ENCODE measurements around the gene ABI3BP. TPM values are rescaled to one million over a fixed set of nuclear protein-coding genes. Genes with fewer than 3 reads are reported as not detected.

The ABI3BP gene
- total RNA-seq: 100 to 1,000 TPM in 2 of 4 donors, 10 to 100 TPM in 2; 37.4 to 155 (median 112) TPM

DNA sequence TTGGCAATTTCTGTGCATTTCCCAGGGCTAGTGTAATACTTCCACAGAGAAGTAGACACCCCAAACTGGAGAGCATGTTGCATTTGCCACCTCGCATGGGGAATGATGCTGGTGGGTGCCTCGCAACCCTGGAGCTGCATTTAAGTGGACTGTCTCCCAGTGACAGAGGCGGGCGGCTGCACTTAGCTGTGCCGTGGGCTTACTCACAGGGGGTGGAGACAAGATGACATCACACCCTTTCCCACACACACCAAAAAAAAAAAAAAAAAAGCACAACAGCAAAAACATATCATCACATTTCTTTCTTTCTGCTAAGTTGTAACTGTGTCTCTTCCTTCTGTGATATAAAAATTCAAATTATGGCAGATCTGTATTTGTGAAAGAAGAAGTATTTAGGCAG is at the start of gene ABI3BP:
Gene ABI3BP (minus strand): TSS at position 113 of the 400 bp plus-strand sequence. CDS start 37 bp downstream, at position 76.
- peak; percentile 55 for DNase-seq (ENCODE audit: low spot score)
- TF ChIP-seq, protein P1, sequence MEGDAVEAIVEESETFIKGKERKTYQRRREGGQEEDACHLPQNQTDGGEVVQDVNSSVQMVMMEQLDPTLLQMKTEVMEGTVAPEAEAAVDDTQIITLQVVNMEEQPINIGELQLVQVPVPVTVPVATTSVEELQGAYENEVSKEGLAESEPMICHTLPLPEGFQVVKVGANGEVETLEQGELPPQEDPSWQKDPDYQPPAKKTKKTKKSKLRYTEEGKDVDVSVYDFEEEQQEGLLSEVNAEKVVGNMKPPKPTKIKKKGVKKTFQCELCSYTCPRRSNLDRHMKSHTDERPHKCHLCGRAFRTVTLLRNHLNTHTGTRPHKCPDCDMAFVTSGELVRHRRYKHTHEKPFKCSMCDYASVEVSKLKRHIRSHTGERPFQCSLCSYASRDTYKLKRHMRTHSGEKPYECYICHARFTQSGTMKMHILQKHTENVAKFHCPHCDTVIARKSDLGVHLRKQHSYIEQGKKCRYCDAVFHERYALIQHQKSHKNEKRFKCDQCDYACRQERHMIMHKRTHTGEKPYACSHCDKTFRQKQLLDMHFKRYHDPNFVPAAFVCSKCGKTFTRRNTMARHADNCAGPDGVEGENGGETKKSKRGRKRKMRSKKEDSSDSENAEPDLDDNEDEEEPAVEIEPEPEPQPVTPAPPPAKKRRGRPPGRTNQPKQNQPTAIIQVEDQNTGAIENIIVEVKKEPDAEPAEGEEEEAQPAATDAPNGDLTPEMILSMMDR (IDR thresholded peaks at IDR 0.05): no peak
- ATAC-seq (ENCODE audit: low FRiP score): peak; percentile 91

- DNase-seq (ENCODE audit: low spot score): no peak
- TF ChIP-seq, protein P1 (IDR thresholded peaks at IDR 0.05): no peak
- no peak for ATAC-seq (ENCODE audit: low FRiP score)
These were observed 46.1 kb upstream of the ABI3BP start for GRCh38 chr3:101039285-101039684.

DNA sequence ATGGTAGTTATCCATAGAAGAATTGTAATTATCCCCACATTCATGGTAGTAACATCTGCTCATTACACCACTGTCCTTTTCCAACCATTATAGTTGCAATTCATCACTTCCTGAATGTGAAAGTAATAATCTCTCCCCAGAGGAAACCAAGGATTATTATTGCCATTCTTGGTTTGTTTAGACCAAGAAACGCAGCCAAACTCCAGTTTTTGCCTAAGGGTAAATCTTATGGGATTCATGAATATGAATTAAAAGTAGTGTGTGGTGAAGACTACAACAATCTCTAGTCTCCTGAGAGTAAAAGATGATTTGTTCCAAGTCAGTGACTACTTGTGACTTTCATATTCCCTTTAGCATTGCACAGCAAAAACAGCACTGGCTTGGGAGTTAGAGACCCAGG is 45.7 kb upstream of the ABI3BP start:
- ATAC-seq (ENCODE audit: low FRiP score) (no peak), DNase-seq (ENCODE audit: low spot score) (no peak)
- TF ChIP-seq, protein P1 (IDR thresholded peaks at IDR 0.05): no peak

DNA sequence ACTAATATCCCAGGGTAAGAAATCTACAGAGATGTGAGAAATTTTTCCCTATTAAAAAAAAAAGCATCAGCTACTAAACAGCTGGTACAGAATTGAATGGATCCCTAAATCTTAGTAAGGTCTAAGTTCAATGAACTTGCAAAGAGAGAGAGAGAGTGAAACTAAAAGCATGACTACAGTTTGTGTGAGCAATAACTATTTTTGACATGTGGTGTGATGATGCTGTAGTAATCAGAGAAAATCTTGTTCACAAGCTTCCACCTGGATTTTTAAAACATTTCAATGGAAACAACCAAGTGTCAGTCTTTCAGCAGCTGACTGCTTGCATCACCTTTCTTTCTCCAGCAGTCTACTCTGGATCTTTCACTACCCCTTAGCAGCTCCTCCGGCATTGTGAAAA is 45.2 kb upstream of the ABI3BP start:
- TF ChIP-seq, protein P1 (IDR thresholded peaks at IDR 0.05): no peak
- DNase-seq (ENCODE audit: low spot score): no peak
- ATAC-seq (ENCODE audit: low FRiP score): no peak

DNA sequence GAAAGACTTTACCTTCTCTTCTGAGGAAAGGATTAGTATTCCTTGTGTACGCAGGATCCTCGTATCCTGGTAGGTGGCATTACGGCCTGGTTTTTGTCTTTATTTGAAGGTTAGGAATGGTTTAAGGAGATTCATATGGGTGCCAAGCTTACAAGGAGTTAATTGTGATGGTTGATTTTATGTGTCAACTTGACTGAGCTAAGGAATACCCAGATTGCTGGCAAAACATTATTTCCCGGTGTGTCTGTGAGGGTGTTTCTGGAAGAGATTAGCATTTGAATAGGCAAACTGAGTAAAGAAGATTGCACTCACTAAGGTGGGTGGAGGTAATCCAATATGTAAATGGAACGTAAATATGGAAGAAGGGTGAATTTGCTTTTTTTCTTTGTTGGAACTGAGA is 44.4 kb upstream of the ABI3BP start:
- ATAC-seq (ENCODE audit: low FRiP score): no peak
- TF ChIP-seq, protein P1 (IDR thresholded peaks at IDR 0.05): no peak

GRCh38 chr3:101036676-101037075 is 43.5 kb upstream of the ABI3BP start:
- ATAC-seq (ENCODE audit: low FRiP score): peak; percentile 15

More for the DNA sequence above, 44.4 kb upstream of the ABI3BP start:
- DNase-seq (ENCODE audit: low spot score): no peak

DNA sequence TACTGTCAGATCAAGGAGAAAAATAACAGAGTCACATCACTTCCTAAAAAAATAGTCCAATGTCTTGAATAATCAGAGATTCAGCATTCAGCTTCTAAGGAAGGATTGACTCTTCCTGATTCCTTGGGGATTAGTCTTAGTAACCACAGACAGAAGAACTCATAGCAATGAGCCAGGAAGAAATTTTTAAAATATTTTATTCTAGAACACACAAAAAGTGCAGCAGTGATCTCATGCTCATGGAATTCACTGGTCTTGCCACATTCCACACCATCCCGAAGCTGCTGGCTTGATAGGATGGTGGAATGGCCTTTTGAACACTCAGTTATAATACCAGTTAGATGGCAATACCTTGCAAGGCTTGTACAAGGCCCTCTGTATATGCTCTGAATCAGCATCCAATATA is 43.0 kb upstream of the ABI3BP start:
- DNase-seq (ENCODE audit: low spot score) (no peak), ATAC-seq (ENCODE audit: low FRiP score) (peak; percentile 93)
- TF ChIP-seq, protein P1 (IDR thresholded peaks at IDR 0.05): no peak

More at GRCh38 chr3:101036676-101037075, 43.5 kb upstream of the ABI3BP start:
- TF ChIP-seq, protein P1 (IDR thresholded peaks at IDR 0.05): no peak
- no peak for DNase-seq (ENCODE audit: low spot score)
